ENCODE measurements around the gene SLC13A2.

- TF ChIP-seq CTCF (IDR thresholded peaks at IDR 0.05), result no peak
- no peak for TF ChIP-seq EP300 (IDR thresholded peaks at IDR 0.05)
Measured at GRCh38 chr17:28523876-28524275, 50.4 kb downstream of the SLC13A2 start.

All from gastroesophageal sphincter (tissue), 3 donors.